SK-N-SH (cell line): ENCODE measurements around the gene DDR1. TPM values are rescaled to one million over a fixed set of nuclear protein-coding genes. Genes with fewer than 3 reads are reported as not detected.

Experiments
- CTCF ChIA-PET: fragments of 300-600, 350-600 bp; formaldehyde crosslinking; extraction: SDS; loops from one replicate; lab custom pipeline; 2021; lab: Yijun Ruan, JAX
- POLR2A ChIA-PET: fragments of 350-600 bp; sonication (Branson Sonifier 250); formaldehyde crosslinking; extraction: SDS; loops from one replicate; lab custom pipeline; 2020; ENCODE audit warnings: antibody characterized with exemption, inconsistent platforms; lab: Yijun Ruan, JAX
- DNase-seq: peaks from one replicate; pipeline ENCODE4 v3.0.0; 2012
- H2AFZ ChIP-seq: fragments of 200-600 bp; sonication (generic); 2 replicates; pipeline ENCODE4 v1.8.1; 2016; ENCODE audit warnings: antibody characterized with exemption, mild to moderate bottlenecking, low read depth
- H3F3A ChIP-seq: fragments of 200-600 bp; sonication (generic); replicated peaks from 2 replicates; pipeline ENCODE3; 2016; ENCODE audit warnings: antibody characterized with exemption, mild to moderate bottlenecking; ENCODE audit not compliant: insufficient read depth
- H3K27ac ChIP-seq, 2 experiments: fragments of 200-500 bp in 1 of 2; fragments of 200-600 bp in 1 of 2; sonication (Bioruptor generic) in 1 of 2; sonication (generic), shearing (Covaris generic) in 1 of 2; 2 replicates each; pipeline versions ENCODE4 v1.5.1 to v1.6.1; 2014 to 2016; ENCODE audit warnings: low read depth in 2 of 2, inconsistent platforms in 1 of 2, low read length in 1 of 2, mild to moderate bottlenecking in 1 of 2, mixed read lengths in 1 of 2
- H3K27me3 ChIP-seq: fragments of 200-600 bp; sonication (generic), shearing (Covaris generic); 2 replicates; pipeline ENCODE4 v1.6.1; 2016; ENCODE audit warnings: mixed run types; ENCODE audit not compliant: insufficient read depth
- H3K36me3 ChIP-seq, 2 experiments: fragments of 200-500 bp in 1 of 2; fragments of 200-600 bp in 1 of 2; sonication (Bioruptor generic) in 1 of 2; sonication (generic) in 1 of 2; replicated peaks in 1 of 2; 2 replicates each; pipeline versions ENCODE3 to v1.5.1; 2014 to 2016; ENCODE audit warnings: low read length in 1 of 2, mild to moderate bottlenecking in 1 of 2; ENCODE audit not compliant: insufficient read depth in 2 of 2, control insufficient read depth in 1 of 2
- H3K4me1 ChIP-seq, 2 experiments: fragments of 200-500 bp in 1 of 2; fragments of 200-600 bp in 1 of 2; sonication (Bioruptor generic) in 1 of 2; sonication (generic), shearing (Covaris generic) in 1 of 2; 2 replicates each; pipeline versions ENCODE4 v1.5.1 to v1.6.1; 2014 to 2016; ENCODE audit warnings: low read depth in 1 of 2, low read length in 1 of 2, mixed run types in 1 of 2; ENCODE audit not compliant: insufficient read depth in 2 of 2, control insufficient read depth in 1 of 2
- H3K4me2 ChIP-seq: fragments of 200-600 bp; sonication (generic), shearing (Covaris generic); 2 replicates; pipeline ENCODE4 v1.6.1; 2017; ENCODE audit warnings: mixed run types
- H3K4me3 ChIP-seq, 2 experiments: fragments of 200-500 bp in 1 of 2; fragments of 200-600 bp in 1 of 2; sonication (Bioruptor generic) in 1 of 2; sonication (generic), shearing (Covaris generic) in 1 of 2; 2 replicates each; pipeline versions ENCODE4 v1.5.1 to v1.8.1; 2014 to 2016; ENCODE audit warnings: low read depth in 2 of 2, inconsistent platforms in 1 of 2, low read length in 1 of 2, mild to moderate bottlenecking in 1 of 2, mixed read lengths in 1 of 2, moderate library complexity in 1 of 2
- H3K79me2 ChIP-seq: fragments of 200-600 bp; sonication (generic); 2 replicates; pipeline ENCODE4 v1.8.1; 2017; ENCODE audit warnings: mild to moderate bottlenecking; ENCODE audit not compliant: insufficient read depth
- H3K9ac ChIP-seq: fragments of 200-600 bp; sonication (generic); 2 replicates; pipeline ENCODE4 v1.6.1; 2017; ENCODE audit warnings: mixed run types
- H3K9me2 ChIP-seq: fragments of 200-600 bp; sonication (generic); 2 replicates; pipeline ENCODE4 v1.6.1; 2017; ENCODE audit warnings: mixed run types
- H3K9me3 ChIP-seq: fragments of 200-600 bp; sonication (generic); 2 replicates; pipeline ENCODE4 v1.6.1; 2017; ENCODE audit warnings: mixed run types, mild to moderate bottlenecking, moderate library complexity
- H4K20me1 ChIP-seq: fragments of 200-600 bp; sonication (generic); 2 replicates; pipeline ENCODE4 v1.6.1; 2017; ENCODE audit warnings: mild to moderate bottlenecking, mixed run types; ENCODE audit not compliant: insufficient read depth
- EP300 ChIP-seq, 2 experiments: IDR thresholded peaks; 2 replicates each; pipeline versions ENCODE4 v1.4.0 to v1.6.1; 2012; ENCODE audit warnings: borderline replicate concordance in 1 of 2, low read depth in 1 of 2, low read length in 1 of 2
- EZH2phosphoT487 ChIP-seq: fragments of 200-600 bp; sonication (generic); IDR thresholded peaks from 2 replicates; pipeline ENCODE4 v1.6.1; 2017; ENCODE audit warnings: low read depth, mixed run types, mild to moderate bottlenecking, antibody characterized with exemption, moderate library complexity, borderline replicate concordance
- FOSL2 ChIP-seq: IDR thresholded peaks from 2 replicates; pipeline ENCODE4 v1.4.0; 2012; ENCODE audit warnings: low read depth, mild to moderate bottlenecking, moderate library complexity, borderline replicate concordance
- GABPA ChIP-seq: IDR thresholded peaks from 2 replicates; pipeline ENCODE4 v1.4.0; 2012; ENCODE audit warnings: low read depth, mild to moderate bottlenecking
- GATA2 ChIP-seq: sonication (generic); formaldehyde crosslinking; IDR thresholded peaks from 2 replicates; pipeline ENCODE4 v1.5.0; 2020; ENCODE audit warnings: mild to moderate bottlenecking, missing genetic modification reagents
- IRF3 ChIP-seq: fragments of 150-350 bp; IDR thresholded peaks from 2 replicates; pipeline ENCODE4 v1.6.1; 2016; ENCODE audit warnings: mild to moderate bottlenecking, low read depth, low read length
- MXI1 ChIP-seq: IDR thresholded peaks from 2 replicates; pipeline ENCODE4 v1.6.1; 2012; ENCODE audit warnings: mild to moderate bottlenecking, low read depth, low read length, improper control_type of control experiment
- PBX3 ChIP-seq: IDR thresholded peaks from 2 replicates; pipeline ENCODE4; 2012
- RCOR1 ChIP-seq: fragments of 150-350 bp; IDR thresholded peaks from 2 replicates; pipeline ENCODE4 v1.6.1; 2017; ENCODE audit warnings: antibody characterized with exemption, low read length
- REST ChIP-seq: IDR thresholded peaks from 2 replicates; pipeline ENCODE4 v1.6.1; 2012; ENCODE audit warnings: mild to moderate bottlenecking, low read depth, low read length, moderate library complexity
- RXRA ChIP-seq: IDR thresholded peaks from 2 replicates; pipeline ENCODE4 v1.4.0; 2012; ENCODE audit warnings: low read depth, mild to moderate bottlenecking, borderline replicate concordance
- SIN3A ChIP-seq: IDR thresholded peaks from 2 replicates; pipeline ENCODE4 v1.6.1; 2012; ENCODE audit warnings: low read depth, mild to moderate bottlenecking, low read length, moderate library complexity, borderline replicate concordance
- SMC3 ChIP-seq: IDR thresholded peaks from 2 replicates; pipeline ENCODE4 v1.6.1; 2012; ENCODE audit warnings: low read depth, low read length, improper control_type of control experiment
- TAF1 ChIP-seq: IDR thresholded peaks from 2 replicates; pipeline ENCODE4 v1.6.1; 2012; ENCODE audit warnings: low read depth, mild to moderate bottlenecking, low read length, moderate library complexity, borderline replicate concordance
- YY1 ChIP-seq: IDR thresholded peaks from 2 replicates; pipeline ENCODE4 v1.4.0; 2012; ENCODE audit warnings: low read depth, mild to moderate bottlenecking
- ZBTB33 ChIP-seq: IDR thresholded peaks from 2 replicates; pipeline ENCODE4 v1.4.0; 2012; ENCODE audit warnings: low read depth, borderline replicate concordance
- WGBS: methylation state at CpG from one replicate; pipeline ENCODE4 v1.1.6; 2017; ENCODE audit warnings: low lambda C conversion rate; 5-methylcytosine and 5-hydroxymethylcytosine counted together
- polyA plus RNA-seq, 3 experiments: library from polyadenylated mRNA; depleted of rRNA; stranded (reverse); fragments of >200 nt; gene quantifications; 2 replicates each; pipeline ENCODE4 v1.2.3, GENCODE V29; 2012

Gene DDR1
- polyA plus RNA-seq, 1 of the 3 experiments (the other 2 are of a cell fraction) = 52.8 TPM

GRCh38 chr6:30890646-30891449 is 6.5 kb downstream of the DDR1 start:
- Histone ChIP-seq H3F3A (peaks cover 16% of the 10 kb centered on the region), H3K9me2 (no peaks in the 10 kb centered on the region), H3K79me2 (peaks cover 50% of the 10 kb centered on the region), H3K4me3 (no peak overlapping the region), H3K27ac (no peak overlapping the region; a peak in 1 of 4 replicates), H3K36me3 (peaks cover 10 to 46% of the 10 kb centered on the region in 2 experiments), H3K4me1 (peaks cover 18 to 20% of the 10 kb centered on the region in 2 experiments; a peak in 3 of 4 replicates), H4K20me1 (no peaks in the 10 kb centered on the region), H3K4me2 (no peak overlapping the region), H2AFZ (no peak overlapping the region), H3K9ac (no peak overlapping the region), H3K9me3 (no peaks in the 10 kb centered on the region), H3K27me3 (no peaks in the 10 kb centered on the region)
- peak; percentile 27 for DNase-seq
- ChIA-PET CTCF (interaction anchor here (0.6 to 2.4 kb wide), 6 partner anchors 9 to 408 kb away, joined by 3 to 11 read pairs (median 4); partner anchors contain the start of gene VARS2), POLR2A (no interaction called here)
- WGBS = 93% methylated on average over 9 of the region's 12 CpGs
- TF ChIP-seq RCOR1 (no peak), IRF3 (no peak), EP300 (IDR thresholded peaks at IDR 0.05; ENCODE audit: borderline replicate concordance in 1 of 2, low read depth in 1 of 2, low read length in 1 of 2) (no peak), ZBTB33 (no peak), GABPA (no peak), YY1 (no peak)

- Histone ChIP-seq H4K20me1 (no peaks in the 10 kb centered on the region), H3K9me2 (no peaks in the 10 kb centered on the region), H3K79me2 (peaks cover 44% of the 10 kb centered on the region), H3K27me3 (no peaks in the 10 kb centered on the region), H3K9me3 (no peaks in the 10 kb centered on the region), H3K27ac (no peak overlapping the region), H3F3A (peaks cover 16% of the 10 kb centered on the region), H3K4me2 (no peak overlapping the region), H3K9ac (no peak overlapping the region), H3K4me1 (peaks cover 13 to 19% of the 10 kb centered on the region in 2 experiments; a peak in 3 of 4 replicates), H3K36me3 (peaks cover 10 to 49% of the 10 kb centered on the region in 2 experiments), H2AFZ (no peak overlapping the region), H3K4me3 (no peak overlapping the region)
- WGBS = 96% methylated on average over 4 of the region's 4 CpGs
- POLR2A ChIA-PET = no interaction called here
- CTCF ChIA-PET = interaction anchor here (0.9 to 2.4 kb wide), 2 partner anchors 63 to 196 kb away, joined by 3 to 11 read pairs; no protein-coding TSS in a partner anchor
- no peak for DNase-seq
- TF ChIP-seq GATA2 (CRISPR knock-in tag) (no peak), SMC3 (no peak), MXI1 (no peak), EZH2phosphoT487 (no peak), RXRA (no peak), PBX3 (no peak), TAF1 (no peak), FOSL2 (no peak), SIN3A (no peak), IRF3 (no peak), REST (no peak)
These were observed 7.1 kb downstream of the DDR1 start for GRCh38 chr6:30891450-30891723.
